ENCODE data around the gene RIT1.

DNA sequence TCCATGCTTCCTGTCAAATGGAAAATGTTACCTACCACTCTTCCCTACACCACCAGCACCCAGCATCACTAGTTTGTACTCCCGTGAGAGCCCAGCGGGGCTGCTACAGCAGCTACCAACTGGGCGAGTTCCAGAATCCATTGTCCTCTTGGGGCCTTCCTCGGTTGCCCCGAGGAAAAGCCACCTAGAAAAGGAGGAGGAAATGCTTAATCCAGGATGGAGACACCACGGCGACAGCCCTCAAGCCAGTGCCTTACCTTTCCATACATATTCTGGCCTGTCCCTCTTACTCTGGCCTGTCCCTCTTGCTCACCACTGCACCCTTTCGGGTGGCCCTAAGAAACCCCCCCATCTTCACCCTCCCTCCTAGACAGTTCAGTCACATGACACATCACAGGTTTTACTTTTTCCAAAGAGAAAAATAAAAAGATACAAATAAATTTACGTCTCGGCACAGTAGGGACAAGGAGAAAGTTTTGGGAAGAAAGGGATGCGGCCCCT lies 478 bp downstream of the RIT1 start:
- TF ChIP-seq CTCF (IDR thresholded peaks at IDR 0.05; ENCODE audit: control extremely low read depth in 1 of 3, insufficient read depth in 1 of 3, low read depth in 1 of 3, low read length in 3 of 3) = peak in 1 of 3 experiments; percentile 7; a peak in 1 of 4 replicates
- no peak for TF ChIP-seq JUN (IDR thresholded peaks at IDR 0.05; ENCODE audit: low read depth, low read length)
- no peak for TF ChIP-seq EGR1 (IDR thresholded peaks at IDR 0.05; ENCODE audit: borderline replicate concordance, low read depth, low read length)
- TF ChIP-seq, protein P1, sequence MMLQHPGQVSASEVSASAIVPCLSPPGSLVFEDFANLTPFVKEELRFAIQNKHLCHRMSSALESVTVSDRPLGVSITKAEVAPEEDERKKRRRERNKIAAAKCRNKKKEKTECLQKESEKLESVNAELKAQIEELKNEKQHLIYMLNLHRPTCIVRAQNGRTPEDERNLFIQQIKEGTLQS (IDR thresholded peaks at IDR 0.05; ENCODE audit: insufficient read depth, low read depth, low read length) = no peak
- no peak for TF ChIP-seq SP4 (IDR thresholded peaks at IDR 0.05; ENCODE audit: low read length)
- no peak for TF ChIP-seq POLR2A (IDR thresholded peaks at IDR 0.05; ENCODE audit: control extremely low read depth in 1 of 2, low read depth in 2 of 2, low read length in 2 of 2)
- TF ChIP-seq TAF1 (IDR thresholded peaks at IDR 0.05; ENCODE audit: low read depth, low read length) = no peak; the same call in 1 of the 2 replicates
- no peak for TF ChIP-seq TEAD4 (IDR thresholded peaks at IDR 0.05; ENCODE audit: low read depth, low read length)
- TF ChIP-seq RFX5 (IDR thresholded peaks at IDR 0.05; ENCODE audit: borderline replicate concordance, low read depth, low read length) = no peak
- TF ChIP-seq RAD21 (IDR thresholded peaks at IDR 0.05 in 1 of 2, conservative IDR thresholded peaks at IDR 0.05 in 1 of 2; ENCODE audit: low read depth in 2 of 2, low read length in 2 of 2) = no peak
